OCI-LY1 (cell line): ENCODE results near the gene MAP4.

Experiments
- CTCF ChIP-seq: fragments of 200-600 bp; sonication (generic), shearing (Covaris generic); IDR thresholded peaks from 2 replicates; pipeline ENCODE4 v1.5.1; 2017; ENCODE audit warnings: mild to moderate bottlenecking, antibody characterized with exemption, low read length, moderate library complexity, mixed read lengths
- EZH2 ChIP-seq: fragments of 200-600 bp; sonication (generic), shearing (Covaris generic); IDR thresholded peaks from 2 replicates; pipeline ENCODE4 v1.8.0; 2017; ENCODE audit warnings: borderline replicate concordance, mixed run types, mild to moderate bottlenecking, antibody characterized with exemption, low read length, moderate library complexity, mixed read lengths

- TF ChIP-seq CTCF (no peak), EZH2 (no peak)
Observed at GRCh38 chr3:47849186-47849698, 167.0 kb downstream of the MAP4 start.
